NCI-H1930 (cell line): ENCODE data around the gene BIRC2.
"Not testable (repeated sequence)": the region's sequence is repeated elsewhere in the genome, so short reads cannot be mapped to it uniquely, and the experiment has no call there.

Source experiments
- DNase-seq, 2 experiments: peaks; one replicate each; lab custom pipeline; 2025; lab: John Stamatoyannopoulos, UW

The BIRC2 gene

GRCh38 chr11:102346748-102347461, at the start of gene BIRC2:
Gene BIRC2 (plus strand): TSS chr11:102347214. CDS start chr11:102349855, 2,641 bp downstream.
- peak; percentile 86 to 89 for DNase-seq

GRCh38 chr11:102300837-102301236, 46.2 kb upstream of the BIRC2 start:
- not testable (repeated sequence) for DNase-seq

- no peak for DNase-seq
Observed at GRCh38 chr11:102302241-102302640, 44.8 kb upstream of the BIRC2 start.

DNA sequence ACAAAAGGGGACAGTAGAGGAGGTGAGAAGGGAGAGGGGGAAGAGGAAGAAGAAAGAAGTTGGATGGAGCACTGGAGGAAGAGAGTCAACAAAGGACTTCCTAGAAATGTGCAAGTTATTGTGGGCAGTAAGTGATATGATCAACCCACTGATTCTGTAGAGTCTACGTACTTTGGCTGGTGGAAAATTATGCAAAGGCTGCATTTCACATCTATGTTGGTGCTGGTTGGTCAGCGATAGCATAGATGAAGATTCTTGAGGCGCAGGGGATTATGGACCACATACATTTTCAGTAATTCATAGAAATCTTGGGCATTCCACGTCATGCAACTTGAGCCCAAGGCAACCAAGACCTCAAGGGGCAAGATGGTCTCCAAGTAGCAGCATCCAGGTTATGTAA, 42.3 kb upstream of the BIRC2 start:
- DNase-seq, result no peak

GRCh38 chr11:102305352-102306047, 41.5 kb upstream of the BIRC2 start:
- no peak for DNase-seq

- DNase-seq, result peak in 1 of 2 experiments; percentile 30
Observed at GRCh38 chr11:102306048-102306597, 40.9 kb upstream of the BIRC2 start.

- no peak for DNase-seq
Observed at GRCh38 chr11:102306817-102307726, 39.9 kb upstream of the BIRC2 start.

- DNase-seq, result no peak
Observed at GRCh38 chr11:102307727-102308038, 39.3 kb upstream of the BIRC2 start.

- DNase-seq, result no peak
Observed at GRCh38 chr11:102309621-102310541, 37.1 kb upstream of the BIRC2 start.

- DNase-seq, result no peak
Observed at GRCh38 chr11:102312667-102313066, 34.3 kb upstream of the BIRC2 start.

DNA sequence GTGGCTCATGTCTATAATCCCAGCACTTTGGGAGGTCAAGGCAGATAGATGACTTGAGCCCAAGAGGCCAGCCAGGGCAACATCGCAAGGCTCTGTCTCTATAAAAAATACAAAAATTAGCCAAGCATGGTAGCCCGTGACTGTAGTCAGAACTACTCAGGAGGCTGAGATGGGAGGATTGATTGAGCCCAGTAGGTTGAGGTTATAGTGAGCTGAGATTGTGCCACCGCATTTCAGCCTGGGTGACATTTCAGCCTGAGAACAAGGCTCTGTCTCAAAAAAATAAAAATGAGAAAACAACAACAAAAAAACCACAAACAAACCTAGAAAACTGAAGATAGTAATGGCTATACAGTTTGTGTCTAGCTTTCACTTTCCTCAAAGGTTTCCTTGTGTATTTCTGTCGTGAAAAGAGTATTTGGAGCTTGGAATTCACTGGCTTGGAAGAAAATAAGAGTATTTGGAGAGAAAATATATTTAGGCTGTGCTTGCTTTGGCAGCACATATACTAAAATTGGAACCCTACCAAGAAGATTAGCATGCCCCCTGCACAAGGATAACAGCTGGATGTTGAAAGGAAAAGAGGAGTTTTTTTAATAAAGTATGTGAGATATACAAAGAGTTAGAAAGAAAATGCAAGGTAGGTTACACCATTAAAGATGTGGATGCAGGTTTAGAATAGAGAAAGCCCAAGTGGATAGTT, 33.6 kb upstream of the BIRC2 start:
- no peak for DNase-seq

- no peak for DNase-seq
Observed at GRCh38 chr11:102314784-102315183, 32.2 kb upstream of the BIRC2 start.

DNA sequence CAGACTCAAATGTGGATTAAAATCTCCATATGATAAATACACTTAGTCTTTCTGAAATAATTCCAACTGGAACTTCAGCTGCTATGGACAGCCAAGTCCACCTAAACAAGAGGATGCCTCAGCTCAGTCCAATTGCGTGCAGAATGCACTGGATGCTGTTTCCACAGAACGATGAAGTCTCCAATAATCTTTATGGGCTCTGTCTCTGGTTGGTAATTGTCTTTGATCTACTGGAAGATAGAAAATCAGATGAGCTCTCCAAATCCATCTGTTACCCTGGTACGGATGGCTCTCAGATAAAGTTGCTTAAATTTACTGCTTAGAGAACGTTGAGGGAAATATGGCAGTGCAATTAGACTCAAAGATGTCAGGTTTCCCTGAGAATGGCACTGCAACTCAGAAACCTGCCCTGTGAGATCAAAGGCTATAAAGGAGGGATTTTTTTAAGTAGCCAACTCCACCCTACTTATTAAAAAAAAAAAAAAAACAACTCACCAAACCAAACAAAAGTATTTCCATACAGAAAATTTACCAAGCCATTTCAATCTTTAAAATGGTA, 30.6 kb upstream of the BIRC2 start:
- no peak for DNase-seq

GRCh38 chr11:102317099-102317767, 29.8 kb upstream of the BIRC2 start, which contains the start of gene BIRC3:
Gene BIRC3 (plus strand): TSS chr11:102317484. CDS start chr11:102324510, 7,026 bp downstream.
- DNase-seq, result peak; percentile 88 to 95

GRCh38 chr11:102317768-102318103, 29.3 kb upstream of the BIRC2 start:
- DNase-seq, result no peak

DNA sequence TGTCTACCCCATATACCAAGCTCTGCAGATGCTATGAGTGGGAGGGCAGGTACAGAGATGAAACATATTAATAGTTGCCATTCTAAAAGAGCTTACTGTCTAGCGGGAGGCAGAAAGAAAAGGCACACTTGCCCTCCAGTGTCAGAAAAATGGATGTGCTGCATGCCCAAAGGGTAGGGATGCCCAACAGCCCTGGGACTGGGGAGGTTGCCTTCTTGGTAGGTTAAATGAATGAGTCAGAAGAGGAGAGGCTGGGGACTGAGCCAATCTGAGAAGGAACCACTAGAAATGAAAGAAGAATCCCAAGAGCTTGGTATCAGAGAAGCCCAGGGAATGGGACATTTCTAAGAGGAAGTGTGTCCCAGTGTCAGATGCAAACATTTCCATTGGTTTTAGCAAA, 28.5 kb upstream of the BIRC2 start:
- DNase-seq, result no peak

DNA sequence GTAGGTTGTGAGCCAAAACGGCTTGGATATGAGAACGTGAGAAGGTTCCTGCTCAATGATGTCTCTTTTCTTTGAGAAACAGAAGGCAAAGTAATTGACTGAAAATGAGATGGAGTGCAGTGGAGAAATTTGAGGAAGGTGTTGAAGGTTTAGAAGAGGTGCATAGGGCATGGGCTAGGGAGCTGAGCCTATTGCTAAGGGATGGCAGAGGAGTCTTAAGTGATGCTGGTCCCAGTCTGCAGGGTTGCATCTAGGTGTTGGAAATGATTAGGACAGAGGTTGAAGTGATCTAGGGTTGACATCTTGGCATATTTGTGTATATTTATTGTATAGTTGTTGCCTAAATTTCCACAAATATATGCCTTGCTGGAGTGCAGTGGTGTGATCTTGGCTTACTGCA, 27.5 kb upstream of the BIRC2 start:
- no peak for DNase-seq

DNA sequence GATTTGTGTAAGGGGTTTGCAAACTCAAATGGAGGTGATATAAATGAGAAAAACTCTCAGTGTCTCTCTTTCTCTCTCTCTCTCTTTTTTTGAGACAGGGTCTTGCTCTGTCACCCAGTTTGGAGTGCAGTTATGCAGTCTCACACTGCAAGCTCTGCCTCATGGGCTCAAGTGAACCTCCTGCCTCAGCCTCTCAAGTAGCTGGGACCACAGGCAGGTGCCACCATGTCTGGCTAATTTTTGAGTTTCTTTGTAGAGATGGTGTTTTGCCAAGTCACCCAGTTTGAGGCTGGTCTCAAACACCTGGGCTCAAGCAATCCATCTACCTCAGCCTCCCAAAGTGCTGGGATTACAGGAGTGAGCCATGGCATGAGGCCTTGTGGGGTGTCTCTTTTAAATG, 26.8 kb upstream of the BIRC2 start:
- DNase-seq, result no peak

DNA sequence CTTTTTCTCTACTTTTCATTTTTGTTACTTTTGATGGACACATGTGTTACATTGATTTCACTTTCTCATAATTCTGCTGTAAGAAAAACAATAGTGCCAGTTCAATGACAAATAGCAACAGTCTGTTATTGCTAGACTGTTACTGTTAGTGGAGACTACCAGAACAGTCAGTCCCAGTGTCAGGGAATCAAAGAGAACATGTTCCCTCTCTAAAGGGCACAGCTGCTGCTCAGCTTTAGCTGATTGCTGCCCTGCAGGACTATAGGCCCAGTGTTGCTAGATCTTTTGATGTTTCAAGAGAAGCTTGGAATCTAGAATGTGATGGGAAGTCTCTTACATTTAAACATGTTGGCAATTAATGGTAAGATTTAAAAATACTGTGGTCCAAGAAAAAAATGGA, 26.3 kb upstream of the BIRC2 start:
- no peak for DNase-seq

DNA sequence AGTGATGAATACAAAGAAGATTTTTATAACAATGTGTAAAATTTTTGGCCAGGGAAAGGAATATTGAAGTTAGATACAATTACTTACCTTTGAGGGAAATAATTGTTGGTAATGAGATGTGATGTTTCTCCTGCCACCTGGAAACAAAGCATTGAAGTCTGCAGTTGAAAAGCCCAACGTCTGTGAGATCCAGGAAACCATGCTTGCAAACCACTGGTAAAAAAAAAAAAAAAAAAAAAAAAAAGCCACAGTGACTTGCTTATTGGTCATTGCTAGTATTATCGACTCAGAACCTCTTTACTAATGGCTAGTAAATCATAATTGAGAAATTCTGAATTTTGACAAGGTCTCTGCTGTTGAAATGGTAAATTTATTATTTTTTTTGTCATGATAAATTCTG, 24.5 kb upstream of the BIRC2 start:
- no peak for DNase-seq
